Activated CD8-positive, alpha-beta T cell treated with anti-CD3 and anti-CD28 coated beads for 36 hours (primary cell): ENCODE results near the gene GCK. TPM values are rescaled to one million over a fixed set of nuclear protein-coding genes. Genes with fewer than 3 reads are reported as not detected.

Source experiments
- ATAC-seq: fragments of 200-7000 bp; cut with Tn5 transposase; one replicate; pipeline ENCODE4 v1.10.0; 2021; ENCODE audit warnings: mild to moderate bottlenecking, moderate library complexity
- CTCF ChIA-PET: fragments of 350-600 bp; sonication (Branson Sonifier 250); formaldehyde crosslinking; loops from one replicate; lab custom pipeline; 2021; ENCODE audit warnings: antibody characterized with exemption; lab: Charles Lee
- POLR2A ChIA-PET: fragments of 350-600 bp; sonication (Branson Sonifier 250); formaldehyde crosslinking; loops from one replicate; lab custom pipeline; 2021; ENCODE audit warnings: antibody characterized with exemption; lab: Charles Lee
- DNase-seq: peaks from one replicate; pipeline ENCODE4 v3.0.0-alpha.2; 2020
- H3K27ac Mint-ChIP-seq: one replicate; pipeline ENCODE4 v1.8.0; 2021; ENCODE audit warnings: mild to moderate bottlenecking, mixed read lengths
- H3K27me3 Mint-ChIP-seq: one replicate; pipeline ENCODE4 v1.8.0; 2021; ENCODE audit warnings: mixed read lengths
- H3K36me3 Mint-ChIP-seq: one replicate; pipeline ENCODE4 v1.8.0; 2021; ENCODE audit warnings: low read depth, mixed read lengths
- H3K4me1 Mint-ChIP-seq: one replicate; pipeline ENCODE4 v1.8.0; 2021; ENCODE audit warnings: low read depth, mixed read lengths
- H3K4me3 Mint-ChIP-seq: one replicate; pipeline ENCODE4 v1.8.0; 2021; ENCODE audit warnings: mild to moderate bottlenecking, moderate library complexity, mixed read lengths
- H3K9me3 Mint-ChIP-seq: one replicate; pipeline ENCODE4 v1.8.0; 2021; ENCODE audit warnings: mixed read lengths
- intact Hi-C: fragments of 100-400 bp; cut with micrococcal nuclease; formaldehyde crosslinking; loops from one replicate; pipeline ENCODE4 v1.10.0; 2022
- total RNA-seq, 2 experiments: library from RNA; stranded (reverse); gene quantifications; one replicate each; pipeline ENCODE4 v1.2.3, GENCODE V29; 2021
- TF ChIP-seq, protein P1 (sequence below): fragments of 200-600 bp; IDR thresholded peaks from one replicate; pipeline ENCODE4 v1.8.0; 2022; ENCODE audit warnings: antibody characterized with exemption, mild to moderate bottlenecking

GCK gene
- total RNA-seq, 2 experiments from 2014 or later: 2.1 to 2.6 TPM

DNA sequence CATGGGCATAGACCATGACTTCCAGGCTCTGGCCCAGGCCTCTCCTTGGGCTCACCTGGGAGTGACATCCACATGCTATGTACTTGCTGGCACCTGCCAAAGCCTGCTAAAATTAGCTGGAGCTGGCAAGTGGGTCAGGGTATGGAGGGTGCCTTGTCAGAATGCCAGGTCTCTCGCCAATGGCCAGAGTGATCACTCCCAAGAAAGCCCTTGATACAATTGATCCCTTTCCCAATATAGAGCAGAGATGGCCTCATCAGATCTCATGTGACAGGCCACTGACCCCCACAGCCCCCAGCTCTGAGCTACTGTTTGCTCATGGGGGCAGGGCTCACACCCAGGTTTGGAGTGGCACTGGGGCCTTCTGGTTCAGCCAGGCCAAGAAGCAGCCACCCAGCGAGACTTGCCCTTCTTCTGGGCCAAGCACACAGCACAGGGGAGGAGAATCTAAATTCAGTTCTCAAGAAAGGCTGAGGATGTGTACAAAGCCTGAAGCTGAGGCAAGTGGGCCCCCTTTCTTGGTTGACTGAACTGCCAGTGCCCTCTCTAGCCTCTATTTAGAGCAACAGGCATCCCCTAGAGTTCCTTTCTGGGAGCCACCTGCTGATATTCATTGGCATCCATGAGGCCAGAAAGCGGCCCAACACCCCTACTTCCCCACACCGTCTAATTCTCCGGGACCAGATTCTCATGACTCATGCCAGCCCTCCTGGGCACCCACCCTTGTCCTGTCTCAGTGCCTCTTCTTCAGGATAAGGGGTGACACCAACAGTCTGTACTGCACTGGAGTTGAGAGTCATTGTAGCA, 29.2 kb downstream of the GCK start:
- ChIA-PET POLR2A (no interaction called here), CTCF (interaction anchor here (1.5 kb wide), 1 partner anchor 10 kb away, joined by 3 read pairs; no protein-coding TSS in a partner anchor)
- ATAC-seq: no peak
- Mint-ChIP-seq H3K4me1 (no peaks in the 10 kb centered on the region), H3K36me3 (no peaks in the 10 kb centered on the region), H3K9me3 (no peaks in the 10 kb centered on the region), H3K4me3 (no peak overlapping the region), H3K27me3 (no peaks in the 10 kb centered on the region), H3K27ac (no peak overlapping the region)
- TF ChIP-seq, protein P1, sequence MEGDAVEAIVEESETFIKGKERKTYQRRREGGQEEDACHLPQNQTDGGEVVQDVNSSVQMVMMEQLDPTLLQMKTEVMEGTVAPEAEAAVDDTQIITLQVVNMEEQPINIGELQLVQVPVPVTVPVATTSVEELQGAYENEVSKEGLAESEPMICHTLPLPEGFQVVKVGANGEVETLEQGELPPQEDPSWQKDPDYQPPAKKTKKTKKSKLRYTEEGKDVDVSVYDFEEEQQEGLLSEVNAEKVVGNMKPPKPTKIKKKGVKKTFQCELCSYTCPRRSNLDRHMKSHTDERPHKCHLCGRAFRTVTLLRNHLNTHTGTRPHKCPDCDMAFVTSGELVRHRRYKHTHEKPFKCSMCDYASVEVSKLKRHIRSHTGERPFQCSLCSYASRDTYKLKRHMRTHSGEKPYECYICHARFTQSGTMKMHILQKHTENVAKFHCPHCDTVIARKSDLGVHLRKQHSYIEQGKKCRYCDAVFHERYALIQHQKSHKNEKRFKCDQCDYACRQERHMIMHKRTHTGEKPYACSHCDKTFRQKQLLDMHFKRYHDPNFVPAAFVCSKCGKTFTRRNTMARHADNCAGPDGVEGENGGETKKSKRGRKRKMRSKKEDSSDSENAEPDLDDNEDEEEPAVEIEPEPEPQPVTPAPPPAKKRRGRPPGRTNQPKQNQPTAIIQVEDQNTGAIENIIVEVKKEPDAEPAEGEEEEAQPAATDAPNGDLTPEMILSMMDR: no peak
- intact Hi-C loops: no loop called here
- no peak for DNase-seq

DNA sequence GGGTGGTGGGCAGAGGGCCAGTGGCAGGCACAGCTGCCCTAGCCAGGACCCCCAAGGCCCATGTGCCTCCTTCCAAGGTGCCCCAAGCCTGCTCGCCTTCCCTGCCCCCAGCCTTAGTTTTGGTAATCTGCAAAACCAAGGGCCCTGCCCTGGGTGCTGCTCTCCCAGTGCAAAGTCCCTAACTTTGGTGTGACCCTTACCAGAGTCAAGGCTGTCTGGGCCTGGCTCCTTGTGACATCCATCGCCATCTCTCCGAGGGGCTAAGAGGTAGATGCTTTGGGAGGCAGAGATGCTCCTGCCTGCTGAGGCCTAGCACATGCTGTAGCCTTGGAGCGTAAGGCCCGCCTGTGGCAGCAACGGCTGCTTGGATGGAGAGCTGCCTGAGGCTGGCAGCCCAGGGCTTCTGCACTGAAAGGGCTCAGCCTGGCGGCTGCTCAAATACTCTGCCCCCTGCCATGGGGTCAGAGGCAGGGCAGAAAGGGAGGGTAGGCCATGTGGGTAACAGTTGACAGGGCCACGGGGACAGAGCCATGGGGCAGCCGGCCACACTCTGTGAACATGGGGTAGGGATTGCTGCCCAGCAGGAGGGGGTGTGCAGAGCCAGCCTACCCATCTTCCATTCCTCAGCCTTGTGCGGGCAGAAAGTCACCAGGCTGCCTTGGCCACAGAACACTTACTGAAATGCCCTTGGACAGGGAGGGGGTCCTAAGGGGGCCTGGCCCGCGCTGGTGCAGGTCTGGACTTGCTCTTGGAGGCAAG, 30.2 kb downstream of the GCK start:
- Mint-ChIP-seq H3K27me3 (no peaks in the 10 kb centered on the region), H3K27ac (no peak overlapping the region), H3K9me3 (no peaks in the 10 kb centered on the region), H3K36me3 (no peaks in the 10 kb centered on the region), H3K4me1 (no peaks in the 10 kb centered on the region), H3K4me3 (no peak overlapping the region)
- ChIA-PET POLR2A (no interaction called here), CTCF (no interaction called here)
- DNase-seq: no peak
- intact Hi-C loops: no loop called here
- TF ChIP-seq, protein P1: no peak
- ATAC-seq: no peak

DNA sequence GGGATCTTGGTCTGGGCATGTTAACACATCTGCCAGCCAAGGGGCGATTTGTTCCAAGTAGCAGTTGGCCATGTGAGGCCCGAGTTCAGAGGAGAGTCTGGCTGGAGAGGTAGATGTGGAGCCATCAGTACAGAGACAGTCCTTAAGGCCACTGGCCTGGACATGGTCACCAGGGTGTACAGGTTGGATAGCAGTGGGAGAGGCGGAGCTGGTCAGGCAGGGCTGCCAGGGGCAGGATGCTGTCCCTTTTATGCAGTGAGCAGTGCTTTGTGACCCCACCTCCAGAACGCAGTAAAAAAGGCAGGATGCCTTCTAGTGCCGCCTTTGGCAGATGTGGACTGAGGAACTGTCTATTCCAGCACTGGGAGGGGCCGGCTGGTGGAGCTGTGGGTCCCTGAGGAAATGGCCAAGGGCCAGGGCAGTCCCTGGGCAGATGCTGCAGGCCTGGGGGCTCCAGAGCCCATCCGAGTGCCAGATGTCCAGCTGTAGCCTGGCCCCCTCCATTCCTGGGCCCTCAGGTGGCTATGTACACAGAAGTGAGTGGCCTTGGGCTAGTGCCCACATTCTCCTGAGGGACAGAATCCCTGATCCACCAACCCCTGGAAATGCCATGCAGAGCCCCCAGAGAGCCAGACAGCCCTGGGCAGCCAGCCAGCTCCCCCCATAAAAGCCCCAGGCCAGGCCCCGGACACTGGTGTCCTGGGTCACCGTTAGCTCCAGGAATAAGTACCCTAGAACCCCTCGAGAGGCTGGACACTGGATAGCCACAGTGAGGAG, 31.0 kb downstream of the GCK start:
- H3K4me3 Mint-ChIP-seq: no peak overlapping the region
- ATAC-seq (no peak), DNase-seq (no peak)
- TF ChIP-seq, protein P1: no peak
- CTCF ChIA-PET: no interaction called here
- POLR2A ChIA-PET: no interaction called here
- H3K9me3 Mint-ChIP-seq: no peaks in the 10 kb centered on the region
- intact Hi-C loops: no loop called here
- H3K4me1 Mint-ChIP-seq: no peaks in the 10 kb centered on the region
- no peaks in the 10 kb centered on the region for H3K36me3 Mint-ChIP-seq
- H3K27ac Mint-ChIP-seq: no peak overlapping the region
- no peaks in the 10 kb centered on the region for H3K27me3 Mint-ChIP-seq

DNA sequence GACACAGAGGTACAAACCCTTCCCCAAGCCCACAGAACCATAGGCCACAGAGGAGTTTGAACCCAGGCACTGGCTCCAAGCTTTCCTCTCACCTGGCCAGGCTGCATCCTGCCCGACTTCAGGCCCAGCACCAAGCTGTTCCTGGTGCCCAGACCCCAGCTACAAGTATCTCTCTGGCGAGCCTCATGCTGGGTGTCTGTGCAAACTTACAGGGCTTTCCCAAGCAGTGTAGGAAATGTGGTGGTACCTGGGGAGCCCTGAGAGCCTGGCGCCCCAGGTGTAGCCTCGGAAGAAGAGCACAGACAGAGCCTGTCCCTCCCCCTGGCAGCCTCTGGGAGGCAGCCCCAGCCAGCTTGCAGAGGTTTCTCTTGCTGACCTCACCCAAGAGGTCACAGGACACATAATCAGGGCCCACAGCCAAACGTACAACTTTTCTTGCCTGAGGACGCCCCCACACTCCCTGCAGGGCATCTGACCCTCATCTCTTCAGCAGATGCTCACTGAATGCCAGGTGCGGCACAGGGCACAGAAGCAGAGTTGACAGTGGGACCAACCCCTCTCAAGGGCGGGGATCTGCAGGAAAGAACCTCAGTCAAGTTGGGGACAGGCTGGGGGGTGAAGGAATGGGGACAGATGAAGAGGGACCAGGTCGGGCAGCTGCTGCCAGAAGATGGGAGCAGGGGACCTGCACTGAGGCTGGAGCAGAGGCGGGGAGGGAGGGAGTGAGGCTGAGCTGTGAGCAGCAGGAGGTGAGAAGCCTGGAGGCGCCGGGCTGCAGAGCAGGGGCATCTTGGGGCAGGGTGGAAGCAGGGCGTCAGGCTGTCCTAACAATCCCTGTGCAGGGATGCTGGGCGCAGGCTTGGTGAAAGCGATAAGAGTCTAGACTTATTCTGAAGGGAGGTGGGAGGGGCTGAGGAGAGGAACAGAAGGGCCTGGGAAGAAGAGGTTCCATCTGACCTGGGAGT, 31.8 kb downstream of the GCK start:
- ChIA-PET CTCF (no interaction called here), POLR2A (no interaction called here)
- DNase-seq: no peak
- ATAC-seq: no peak
- Mint-ChIP-seq H3K9me3 (no peaks in the 10 kb centered on the region), H3K27ac (no peak overlapping the region), H3K4me3 (no peak overlapping the region), H3K36me3 (no peaks in the 10 kb centered on the region), H3K27me3 (no peaks in the 10 kb centered on the region), H3K4me1 (no peaks in the 10 kb centered on the region)
- intact Hi-C loops: no loop called here
- TF ChIP-seq, protein P1: no peak
